ENCODE data around the gene SBF2. TPM values are rescaled to one million over a fixed set of nuclear protein-coding genes. Genes with fewer than 3 reads are reported as not detected.

SBF2 gene
- total and polyA plus RNA-seq, 9 of the 15 experiments (the other 6 are each of a cell fraction or from before 2014, with no cell fraction given): 0.80 to 9.5 (median 5.0) TPM

DNA sequence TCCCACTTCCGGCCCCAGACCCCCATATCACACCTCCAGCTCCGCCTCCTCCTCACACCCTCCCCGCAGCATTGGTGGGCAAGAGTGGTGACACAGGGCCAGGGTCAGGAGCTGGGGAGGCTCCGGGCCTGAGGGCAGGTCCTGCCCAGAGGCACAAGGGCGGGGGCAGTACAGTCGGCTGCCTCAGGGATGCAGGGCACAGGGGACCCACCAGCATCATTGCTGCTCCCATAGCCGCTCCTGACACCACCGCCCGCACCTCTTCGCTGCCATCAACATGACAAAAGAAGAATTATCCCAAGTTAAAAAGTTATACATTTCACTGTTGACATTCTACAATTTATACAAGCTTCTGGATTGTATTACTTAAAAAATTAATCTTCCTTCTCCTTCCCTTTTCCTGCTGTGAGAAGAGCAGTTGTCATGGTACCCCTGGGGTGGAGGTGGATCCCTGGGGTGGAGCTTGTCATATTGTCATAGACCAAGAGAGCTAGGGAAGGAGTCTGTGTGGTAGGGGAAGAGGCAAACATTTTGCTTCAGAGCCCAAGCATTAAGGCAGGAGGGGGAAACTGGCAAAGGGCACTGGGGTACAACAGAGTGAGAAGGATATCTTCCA, 4.1 kb downstream of the SBF2 start:
- peaks cover 4% of the 10 kb centered on the region; the same call in 1 of the 2 replicates for H4K20me1 ChIP-seq (replicated peaks; ENCODE audit: control insufficient read depth, insufficient read depth, low read length)
- ATAC-seq: no peak
- peaks cover 4% of the 10 kb centered on the region; the same call in 1 of the 3 replicates for H3K79me2 ChIP-seq (ENCODE audit: control insufficient read depth, insufficient read depth, low read length)
- no peak overlapping the region for H3K4me2 ChIP-seq (ENCODE audit: insufficient read depth, low read length)
- BruUV-seq (replicated peaks): no TSS peak
- H3K36me3 ChIP-seq (ENCODE audit: control insufficient read depth, insufficient read depth, low read length): no peaks in the 10 kb centered on the region
- WGBS (ENCODE audit: insufficient coverage, low coverage, missing lambda C conversion rate): 51% methylated on average over 9 of the region's 10 CpGs
- no peaks in the 10 kb centered on the region for H3K9me1 ChIP-seq (ENCODE audit: control insufficient read depth, insufficient read depth, low read length)
- H2AFZ ChIP-seq (ENCODE audit: low read depth, low read length): no peak overlapping the region
- peaks cover 10 to 30% of the 10 kb centered on the region in 2 experiments; a peak in 3 of 5 replicates for H3K4me1 ChIP-seq (replicated peaks in 1 of 2; ENCODE audit: control insufficient read depth in 2 of 2, insufficient read depth in 2 of 2, low read length in 2 of 2)
- no peak for FAIRE-seq
- H3K27me3 ChIP-seq (ENCODE audit: control insufficient read depth in 2 of 2, insufficient read depth in 2 of 2, low read length in 2 of 2): no peaks in the 10 kb centered on the region; a peak in 1 of 5 replicates
- CTCF ChIA-PET (ENCODE audit: low intra/inter-chr PET ratio): no interaction called here
- H3K27ac ChIP-seq (ENCODE audit: extremely low read depth, low read depth, low read length): no peak overlapping the region
- DNase-seq (ENCODE audit: extremely low read depth in 1 of 4, low spot score in 3 of 4): no peak
- intact Hi-C loops (cut with micrococcal nuclease) (no loop called here), in situ Hi-C loops (cut with MboI) (loop anchor here (10.0 kb wide), 1 partner anchor 1925 kb away; no protein-coding TSS in a partner anchor)
- POLR2A ChIA-PET: no interaction called here
- TF ChIP-seq E4F1 (CRISPR knock-in tag; IDR thresholded peaks at IDR 0.05; ENCODE audit: borderline replicate concordance) (no peak), RFX1 (IDR thresholded peaks at IDR 0.05) (peak; percentile 16; the same call in 1 of the 2 replicates), USF2 (CRISPR knock-in tag; IDR thresholded peaks at IDR 0.05) (no peak), KLF13 (tag; IDR thresholded peaks at IDR 0.05; ENCODE audit: borderline replicate concordance, low read depth) (no peak)
- H3K9ac ChIP-seq (ENCODE audit: insufficient read depth in 1 of 2, low read depth in 2 of 2, low read length in 2 of 2): no peak overlapping the region
- no peaks in the 10 kb centered on the region for H3K9me3 ChIP-seq (replicated peaks; ENCODE audit: control insufficient read depth, insufficient read depth, low read depth, low read length)
- H3K4me3 ChIP-seq: no peak overlapping the region
